Chondrocyte (in vitro differentiated cells): ENCODE measurements around the gene CLEC16A. TPM values are rescaled to one million over a fixed set of nuclear protein-coding genes. Genes with fewer than 3 reads are reported as not detected.

Source experiments
- DNase-seq: peaks from one replicate; pipeline ENCODE4 v3.0.0; 2021; ENCODE audit warnings: mixed read lengths, low spot score
- H3K27ac Mint-ChIP-seq: one replicate; pipeline ENCODE4 v1.8.0; 2021; ENCODE audit warnings: mild to moderate bottlenecking, moderate library complexity, mixed read lengths; ENCODE audit not compliant: unreplicated experiment
- H3K27me3 Mint-ChIP-seq: 2 replicates; pipeline ENCODE4 v1.8.0; 2021; ENCODE audit warnings: low read depth, mixed read lengths
- H3K36me3 Mint-ChIP-seq: 2 replicates; pipeline ENCODE4 v1.8.0; 2021; ENCODE audit warnings: low read depth, mixed read lengths
- H3K4me1 Mint-ChIP-seq: 2 replicates; pipeline ENCODE4 v1.8.0; 2021; ENCODE audit warnings: low read depth, mild to moderate bottlenecking, mixed read lengths
- H3K4me3 Mint-ChIP-seq: one replicate; pipeline ENCODE4 v1.8.0; 2021; ENCODE audit warnings: mild to moderate bottlenecking, moderate library complexity, mixed read lengths; ENCODE audit not compliant: unreplicated experiment
- H3K9me3 Mint-ChIP-seq: 2 replicates; pipeline ENCODE4 v1.8.0; 2021; ENCODE audit warnings: low read depth, mixed read lengths
- total RNA-seq: library from RNA; stranded (reverse); gene quantifications from 3 replicates; pipeline ENCODE4 v1.2.1, GENCODE V29; 2021
- TF ChIP-seq, protein P1 (sequence below): fragments of 200-600 bp; sonication (generic); IDR thresholded peaks from 2 replicates; pipeline ENCODE4 v1.5.0; 2021; ENCODE audit warnings: antibody characterized with exemption, mild to moderate bottlenecking, moderate library complexity

Gene CLEC16A
- total RNA-seq, 1 donor from 2014 or later: 17.9 TPM

DNA sequence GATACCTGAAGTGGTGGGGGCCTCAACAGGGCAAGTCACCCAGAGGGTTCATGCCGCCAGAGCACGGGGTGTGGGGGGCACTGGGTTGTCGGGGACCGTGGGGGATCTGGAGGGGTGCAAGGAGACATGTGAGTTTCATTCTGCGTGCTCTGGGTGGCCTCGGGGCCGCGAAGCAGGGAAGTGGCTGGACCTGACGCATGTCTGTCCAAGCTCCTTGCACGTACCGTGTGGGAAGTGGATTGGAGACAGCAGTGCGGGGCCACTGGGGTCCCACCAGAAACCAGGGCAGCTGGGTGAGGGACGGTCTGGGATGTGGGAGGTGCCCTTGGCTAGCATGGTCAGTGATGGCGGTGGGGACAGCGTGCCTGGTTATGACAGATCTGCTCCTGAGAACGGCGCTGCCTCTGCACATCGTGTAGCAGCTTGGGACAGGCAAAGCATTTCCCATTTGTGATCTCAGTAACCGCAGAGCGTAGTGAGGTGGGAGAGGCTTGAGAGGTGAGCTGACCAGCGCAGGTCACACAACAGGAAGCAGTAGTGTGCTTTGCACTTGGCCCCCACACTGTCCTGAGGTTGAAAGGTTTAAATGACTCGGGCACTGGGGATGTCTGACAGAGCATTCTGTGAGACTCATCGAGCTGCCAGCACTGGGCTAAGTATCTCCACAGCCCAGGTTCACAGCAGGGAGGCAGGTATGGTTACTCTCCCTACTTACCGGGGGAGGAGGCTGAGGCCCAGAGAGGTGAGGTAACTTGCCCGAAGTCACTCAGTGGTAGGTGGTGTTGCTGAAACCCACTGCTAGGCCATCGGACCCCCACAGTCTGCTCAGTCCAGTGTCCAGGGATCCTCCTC lies 197.3 kb downstream of the CLEC16A start:
- Mint-ChIP-seq H3K4me3 (no peak overlapping the region), H3K4me1 (peaks cover 39% of the 10 kb centered on the region)

DNA sequence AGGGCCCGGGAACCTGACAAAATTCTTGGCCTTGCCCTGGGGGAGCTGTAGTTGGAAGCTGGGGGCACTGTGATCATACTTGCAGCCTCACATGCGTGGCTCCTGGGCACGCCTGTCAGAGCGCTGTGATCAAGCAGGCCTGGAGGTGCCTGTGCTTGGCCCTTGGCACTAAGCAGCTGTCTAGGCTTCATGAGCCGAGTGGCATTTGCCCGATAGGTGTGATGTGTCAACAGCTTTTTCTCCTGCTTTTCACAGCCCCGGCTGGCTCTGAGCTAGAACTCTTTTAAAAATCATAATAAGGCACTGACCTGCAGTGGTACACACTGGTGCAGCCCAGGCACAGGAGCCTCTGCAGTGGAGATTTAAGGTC lies 197.9 kb downstream of the CLEC16A start:
- TF ChIP-seq, protein P1, sequence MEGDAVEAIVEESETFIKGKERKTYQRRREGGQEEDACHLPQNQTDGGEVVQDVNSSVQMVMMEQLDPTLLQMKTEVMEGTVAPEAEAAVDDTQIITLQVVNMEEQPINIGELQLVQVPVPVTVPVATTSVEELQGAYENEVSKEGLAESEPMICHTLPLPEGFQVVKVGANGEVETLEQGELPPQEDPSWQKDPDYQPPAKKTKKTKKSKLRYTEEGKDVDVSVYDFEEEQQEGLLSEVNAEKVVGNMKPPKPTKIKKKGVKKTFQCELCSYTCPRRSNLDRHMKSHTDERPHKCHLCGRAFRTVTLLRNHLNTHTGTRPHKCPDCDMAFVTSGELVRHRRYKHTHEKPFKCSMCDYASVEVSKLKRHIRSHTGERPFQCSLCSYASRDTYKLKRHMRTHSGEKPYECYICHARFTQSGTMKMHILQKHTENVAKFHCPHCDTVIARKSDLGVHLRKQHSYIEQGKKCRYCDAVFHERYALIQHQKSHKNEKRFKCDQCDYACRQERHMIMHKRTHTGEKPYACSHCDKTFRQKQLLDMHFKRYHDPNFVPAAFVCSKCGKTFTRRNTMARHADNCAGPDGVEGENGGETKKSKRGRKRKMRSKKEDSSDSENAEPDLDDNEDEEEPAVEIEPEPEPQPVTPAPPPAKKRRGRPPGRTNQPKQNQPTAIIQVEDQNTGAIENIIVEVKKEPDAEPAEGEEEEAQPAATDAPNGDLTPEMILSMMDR: no peak
- Mint-ChIP-seq H3K4me1 (peaks cover 33% of the 10 kb centered on the region), H3K27me3 (no peaks in the 10 kb centered on the region), H3K9me3 (no peaks in the 10 kb centered on the region), H3K27ac (no peak overlapping the region), H3K4me3 (no peak overlapping the region), H3K36me3 (peaks cover 9% of the 10 kb centered on the region)
- peak; percentile 54 for DNase-seq

More for the DNA sequence above, 197.3 kb downstream of the CLEC16A start:
- H3K27ac Mint-ChIP-seq: no peak overlapping the region
- no peaks in the 10 kb centered on the region for H3K9me3 Mint-ChIP-seq
- DNase-seq: peak; percentile 92
- TF ChIP-seq, protein P1: no peak
- H3K36me3 Mint-ChIP-seq: peaks cover 9% of the 10 kb centered on the region
- H3K27me3 Mint-ChIP-seq: no peaks in the 10 kb centered on the region

DNA sequence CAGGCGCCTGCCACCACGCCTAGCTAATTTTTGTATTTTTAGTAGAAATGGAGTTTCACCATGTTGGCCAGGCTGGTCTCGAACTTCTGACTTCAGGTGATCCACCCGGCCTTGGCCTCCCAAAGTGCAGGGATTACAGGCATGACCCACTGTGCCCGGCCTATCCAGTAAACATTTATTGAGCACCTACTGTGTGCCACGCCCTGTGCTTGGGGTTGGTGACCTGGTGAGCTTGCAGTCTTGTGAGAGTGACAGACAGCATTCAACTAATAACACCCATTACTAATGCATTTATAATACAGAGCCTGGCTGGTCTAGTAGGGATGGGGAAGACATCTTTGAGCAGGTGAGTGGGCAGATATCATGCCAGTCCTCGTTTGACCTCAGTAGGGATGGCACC lies 198.6 kb downstream of the CLEC16A start:
- peak; percentile 50 for DNase-seq
- H3K4me3 Mint-ChIP-seq: no peak overlapping the region
- H3K27ac Mint-ChIP-seq: no peak overlapping the region
- H3K27me3 Mint-ChIP-seq: no peaks in the 10 kb centered on the region
- TF ChIP-seq, protein P1: no peak
- H3K4me1 Mint-ChIP-seq: peaks cover 26% of the 10 kb centered on the region
- no peaks in the 10 kb centered on the region for H3K9me3 Mint-ChIP-seq
- peaks cover 10% of the 10 kb centered on the region for H3K36me3 Mint-ChIP-seq

DNA sequence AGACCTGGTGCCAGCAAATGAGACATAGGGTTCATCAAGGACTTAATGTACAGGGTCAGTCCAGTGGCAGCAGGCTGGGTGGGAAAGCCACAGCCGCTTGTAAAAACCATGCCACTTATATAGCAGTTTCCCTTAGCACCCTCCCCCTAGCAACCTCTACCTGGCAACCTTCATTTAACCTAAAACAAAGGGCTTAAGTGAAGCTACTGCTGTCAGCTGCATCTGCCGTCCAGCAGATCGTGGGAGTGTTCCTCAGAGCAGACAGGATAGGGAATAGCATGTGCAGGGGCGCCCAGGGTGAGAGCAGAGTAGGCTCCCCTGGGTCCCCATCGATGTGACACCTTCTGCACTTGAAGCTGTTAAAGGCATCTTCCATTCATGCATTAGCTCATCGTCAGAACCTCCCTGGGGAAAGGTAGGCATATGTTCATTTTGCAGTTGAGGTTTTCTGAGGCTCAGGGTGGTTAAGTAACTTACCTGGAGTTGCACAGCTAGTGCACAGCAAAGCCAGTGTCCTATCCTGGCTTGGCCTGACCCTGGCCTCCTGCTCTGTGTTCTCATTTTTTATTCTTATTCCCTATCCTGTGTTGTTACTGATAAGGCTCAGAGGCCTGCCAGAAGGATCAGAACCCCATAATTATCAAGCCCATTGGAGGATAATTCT lies 199.1 kb downstream of the CLEC16A start:
- TF ChIP-seq, protein P1: no peak
- peaks cover 10% of the 10 kb centered on the region for H3K36me3 Mint-ChIP-seq
- H3K4me3 Mint-ChIP-seq: no peak overlapping the region
- peaks cover 21% of the 10 kb centered on the region for H3K4me1 Mint-ChIP-seq
- no peaks in the 10 kb centered on the region for H3K27me3 Mint-ChIP-seq
- no peak overlapping the region for H3K27ac Mint-ChIP-seq
- no peaks in the 10 kb centered on the region for H3K9me3 Mint-ChIP-seq
- peak; percentile 63 for DNase-seq

DNA sequence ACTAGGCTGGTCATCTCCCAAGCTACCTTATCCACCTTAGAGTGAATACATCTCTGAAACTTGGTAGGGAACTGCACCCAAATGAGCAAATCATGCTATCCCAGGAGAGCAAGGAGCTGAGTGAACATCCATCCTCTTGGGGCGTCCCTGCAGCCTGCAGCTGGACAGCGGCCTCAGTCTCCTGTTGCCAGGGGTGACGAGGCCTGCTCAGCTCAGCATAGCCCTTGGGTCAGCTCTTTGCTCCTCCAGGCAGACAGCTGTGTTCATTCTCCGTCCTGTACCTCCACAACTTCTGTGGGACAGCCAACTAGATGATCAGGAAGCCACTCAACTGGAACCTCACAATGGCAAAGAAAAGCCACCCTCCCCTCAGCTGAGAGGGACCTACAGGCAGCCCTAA lies 199.8 kb downstream of the CLEC16A start:
- TF ChIP-seq, protein P1: no peak
- Mint-ChIP-seq H3K27ac (no peak overlapping the region), H3K36me3 (peaks cover 10% of the 10 kb centered on the region), H3K27me3 (no peaks in the 10 kb centered on the region), H3K4me3 (no peak overlapping the region), H3K9me3 (no peaks in the 10 kb centered on the region), H3K4me1 (peaks cover 15% of the 10 kb centered on the region)
- peak; percentile 61 for DNase-seq
